H9 (cell line): ENCODE measurements around the gene PGM3. TPM values are rescaled to one million over a fixed set of nuclear protein-coding genes. Genes with fewer than 3 reads are reported as not detected.

Source experiments
- DNase-seq: peaks from one replicate; pipeline ENCODE4 v3.0.0-alpha.2; 2017
- H2AFZ ChIP-seq: one replicate; pipeline ENCODE4 v1.6.1; 2013; ENCODE audit warnings: mild to moderate bottlenecking, low read length, control low read depth, moderate library complexity
- H2AK5ac ChIP-seq: 2 replicates; pipeline ENCODE4 v1.6.1; 2013; ENCODE audit warnings: low read length, control low read depth, mixed read lengths; ENCODE audit not compliant: insufficient read length
- H2BK120ac ChIP-seq: one replicate; pipeline ENCODE4 v1.6.1; 2013; ENCODE audit warnings: low read depth, mild to moderate bottlenecking, low read length, control low read depth, inconsistent platforms; ENCODE audit not compliant: poor library complexity, severe bottlenecking
- H2BK12ac ChIP-seq: 2 replicates; pipeline ENCODE4 v1.6.1; 2013; ENCODE audit warnings: low read length, control low read depth, mixed read lengths, low read depth; ENCODE audit not compliant: insufficient read length
- H2BK15ac ChIP-seq: 2 replicates; pipeline ENCODE4 v1.6.1; 2013; ENCODE audit warnings: low read depth, low read length, control low read depth
- H2BK20ac ChIP-seq: one replicate; pipeline ENCODE4 v1.6.1; 2013; ENCODE audit warnings: low read depth, mild to moderate bottlenecking, low read length, control low read depth, inconsistent platforms; ENCODE audit not compliant: poor library complexity, severe bottlenecking
- H2BK5ac ChIP-seq: 2 replicates; pipeline ENCODE4 v1.6.1; 2013; ENCODE audit warnings: low read length, control low read depth, mixed read lengths; ENCODE audit not compliant: insufficient read length
- H3K14ac ChIP-seq: 2 replicates; pipeline ENCODE4 v1.6.1; 2013; ENCODE audit warnings: low read length, control low read depth; ENCODE audit not compliant: insufficient read depth
- H3K18ac ChIP-seq: 2 replicates; pipeline ENCODE4 v1.6.1; 2013; ENCODE audit warnings: low read depth, mild to moderate bottlenecking, mixed read lengths, low read length, control low read depth; ENCODE audit not compliant: insufficient read length
- H3K23ac ChIP-seq: 2 replicates; pipeline ENCODE4 v1.6.1; 2013; ENCODE audit warnings: low read length, control low read depth, mixed read lengths, low read depth; ENCODE audit not compliant: insufficient read length
- H3K23me2 ChIP-seq: 2 replicates; pipeline ENCODE4 v1.6.1; 2013; ENCODE audit warnings: low read depth, mild to moderate bottlenecking, mixed read lengths, low read length, control low read depth; ENCODE audit not compliant: insufficient read length, poor library complexity, severe bottlenecking
- H3K27ac ChIP-seq: 2 replicates; pipeline ENCODE4 v1.5.1; 2013; ENCODE audit warnings: low read length, control low read depth, mixed read lengths, low read depth; ENCODE audit not compliant: insufficient read length
- H3K27me3 ChIP-seq: 2 replicates; pipeline ENCODE4 v1.6.1; 2013; ENCODE audit warnings: low read length, control low read depth, inconsistent platforms; ENCODE audit not compliant: insufficient read depth
- H3K4ac ChIP-seq: 2 replicates; pipeline ENCODE4 v1.6.1; 2013; ENCODE audit warnings: low read depth, mild to moderate bottlenecking, control low read depth, inconsistent platforms, low read length, moderate library complexity
- H3K4me1 ChIP-seq: 2 replicates; pipeline ENCODE4 v1.6.1; 2013; ENCODE audit warnings: low read length, control low read depth, inconsistent platforms; ENCODE audit not compliant: insufficient read depth
- H3K4me2 ChIP-seq: 2 replicates; pipeline ENCODE4 v1.6.1; 2013; ENCODE audit warnings: low read length, control low read depth, mixed read lengths; ENCODE audit not compliant: insufficient read length, insufficient read depth
- H3K56ac ChIP-seq: 2 replicates; pipeline ENCODE4 v1.6.1; 2013; ENCODE audit warnings: low read depth, mild to moderate bottlenecking, mixed read lengths, low read length, control low read depth; ENCODE audit not compliant: insufficient read length
- H3K79me1 ChIP-seq: 2 replicates; pipeline ENCODE4 v1.6.1; 2013; ENCODE audit warnings: low read depth, mild to moderate bottlenecking, moderate library complexity, low read length, control low read depth, inconsistent platforms; ENCODE audit not compliant: insufficient read depth, poor library complexity, severe bottlenecking
- H3K79me2 ChIP-seq: 2 replicates; pipeline ENCODE4 v1.6.1; 2013; ENCODE audit warnings: low read length, control low read depth, inconsistent platforms; ENCODE audit not compliant: insufficient read depth
- H3K9ac ChIP-seq: 2 replicates; pipeline ENCODE4 v1.6.1; 2013; ENCODE audit warnings: low read length, control low read depth, mixed read lengths; ENCODE audit not compliant: insufficient read length; ENCODE audit errors: extremely low read depth
- H3K9me3 ChIP-seq: one replicate; pipeline ENCODE4 v1.6.1; 2013; ENCODE audit warnings: low read depth, low read length, inconsistent platforms; ENCODE audit not compliant: control insufficient read depth
- H3T11ph ChIP-seq: one replicate; pipeline ENCODE4 v1.6.1; 2013; ENCODE audit warnings: mild to moderate bottlenecking, low read length, control low read depth, inconsistent platforms
- H4K20me1 ChIP-seq: one replicate; pipeline ENCODE4 v1.6.1; 2013; ENCODE audit not compliant: control insufficient read depth, insufficient read length, insufficient read depth
- H4K5ac ChIP-seq: 2 replicates; pipeline ENCODE4 v1.6.1; 2013; ENCODE audit warnings: low read depth, mild to moderate bottlenecking, mixed read lengths, low read length, control low read depth; ENCODE audit not compliant: insufficient read length
- H4K8ac ChIP-seq: replicated peaks from 2 replicates; pipeline ENCODE4 v1.6.1; 2013; ENCODE audit warnings: low read length, control low read depth, mixed read lengths, low read depth; ENCODE audit not compliant: insufficient read length
- H4K91ac ChIP-seq: 2 replicates; pipeline ENCODE4 v1.6.1; 2013; ENCODE audit warnings: low read depth, mild to moderate bottlenecking, moderate library complexity, mixed read lengths, low read length, control low read depth; ENCODE audit not compliant: insufficient read length
- H3K27ac Mint-ChIP-seq, 3 experiments: 2 replicates in 2 of 3; 3 replicates in 1 of 3; pipeline ENCODE4 v1.8.0; 2020 to 2021; ENCODE audit warnings: mixed read lengths in 3 of 3, mild to moderate bottlenecking in 1 of 3, moderate library complexity in 1 of 3
- H3K27me3 Mint-ChIP-seq: 2 replicates; pipeline ENCODE4 v1.8.0; 2021; ENCODE audit warnings: low read depth, mild to moderate bottlenecking, moderate library complexity, mixed read lengths
- H3K36me3 Mint-ChIP-seq, 3 experiments: 2 replicates in 2 of 3; 3 replicates in 1 of 3; pipeline ENCODE4 v1.8.0; 2020 to 2021; ENCODE audit warnings: low read depth in 3 of 3, mixed read lengths in 3 of 3; ENCODE audit not compliant: insufficient read depth in 1 of 3
- H3K4me1 Mint-ChIP-seq, 2 experiments: 2 replicates each; pipeline ENCODE4 v1.8.0; 2020; ENCODE audit warnings: mixed read lengths in 2 of 2
- H3K4me3 Mint-ChIP-seq, 2 experiments: 2 replicates in 1 of 2; 3 replicates in 1 of 2; pipeline ENCODE4 v1.8.0; 2020 to 2021; ENCODE audit warnings: mild to moderate bottlenecking in 2 of 2, mixed read lengths in 2 of 2, moderate library complexity in 1 of 2
- H3K9me3 Mint-ChIP-seq, 2 experiments: 2 replicates in 1 of 2; 3 replicates in 1 of 2; pipeline ENCODE4 v1.8.0; 2020; ENCODE audit warnings: mild to moderate bottlenecking in 2 of 2, mixed read lengths in 2 of 2, moderate library complexity in 1 of 2
- CTCF ChIP-seq: fragments of 200-600 bp; sonication (generic); conservative IDR thresholded peaks from 3 replicates; pipeline ENCODE4 v1.8.0; 2021; ENCODE audit warnings: antibody characterized with exemption, mild to moderate bottlenecking
- WGBS: extraction: QIAGEN DNeasy Blood & Tissue Kit; methylation state at CpG from one replicate; pipeline ENCODE4 v1.1.7; 2013; ENCODE audit warnings: missing lambda C conversion rate, low lambda C conversion rate, mixed read lengths; ENCODE audit not compliant: insufficient read length; ENCODE audit errors: extremely low coverage; 5-methylcytosine and 5-hydroxymethylcytosine counted together
- total RNA-seq: library from RNA; stranded (reverse); gene quantifications from 2 replicates; pipeline ENCODE4 v1.2.1, GENCODE V29; 2021

The PGM3 gene
- total RNA-seq, 1 experiment from 2014 or later: 69.3 TPM

DNA sequence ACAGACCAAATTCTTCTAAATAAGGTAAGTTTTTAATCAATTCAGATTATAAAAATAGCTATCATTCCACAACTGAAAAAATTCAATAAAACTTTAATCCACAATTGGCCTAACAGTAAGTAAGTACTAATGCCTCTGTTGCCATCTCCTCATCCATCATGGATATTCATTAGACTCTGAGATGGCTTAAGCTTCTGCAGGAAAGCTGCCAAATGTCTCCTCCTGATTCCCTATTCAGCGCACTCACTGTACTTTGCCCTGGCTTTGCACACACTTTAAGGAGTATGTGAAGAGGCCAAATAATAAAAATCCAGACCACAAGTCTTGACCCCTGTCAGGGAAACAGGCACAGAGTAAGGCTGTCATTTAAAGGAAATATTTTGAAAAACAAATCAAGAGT, 23.6 kb downstream of the PGM3 start:
- Mint-ChIP-seq H3K27me3 (no peaks in the 10 kb centered on the region), H3K36me3 (peaks cover 26 to 87% (median 71%) of the 10 kb centered on the region in 3 experiments; a peak in 6 of 7 replicates), H3K4me1 (no peaks in the 10 kb centered on the region), H3K4me3 (no peak overlapping the region), H3K9me3 (no peaks in the 10 kb centered on the region), H3K27ac (no peak overlapping the region)
- Histone ChIP-seq H3K9ac (no peak overlapping the region), H2AK5ac (no peak overlapping the region), H3K4me1 (no peaks in the 10 kb centered on the region), H3K4me2 (no peak overlapping the region), H3K23me2 (no peaks in the 10 kb centered on the region), H3K27ac (no peak overlapping the region), H3T11ph (no peak overlapping the region), H3K56ac (no peak overlapping the region), H4K91ac (no peak overlapping the region), H3K18ac (no peak overlapping the region), H2BK12ac (no peak overlapping the region), H4K20me1 (no peaks in the 10 kb centered on the region), H2BK120ac (no peak overlapping the region), H3K14ac (no peak overlapping the region), H2BK20ac (no peak overlapping the region), H3K9me3 (no peaks in the 10 kb centered on the region), H2AFZ (no peak overlapping the region), H4K5ac (no peak overlapping the region), H3K79me2 (no peaks in the 10 kb centered on the region; the same call in 1 of the 2 replicates), H3K27me3 (no peaks in the 10 kb centered on the region), H3K79me1 (no peaks in the 10 kb centered on the region), H4K8ac (no peak overlapping the region), H2BK15ac (no peak overlapping the region), H2BK5ac (no peak overlapping the region), H3K23ac (no peak overlapping the region), H3K4ac (no peak overlapping the region)
- TF ChIP-seq CTCF: no peak
- no peak for DNase-seq
- no CpG with 5 or more reads among the region's 1 CpG for WGBS
